ENCODE data around the gene TBX19. TPM values are rescaled to one million over a fixed set of nuclear protein-coding genes. Genes with fewer than 3 reads are reported as not detected.

TBX19 gene
- 0.43 and 0.74 TPM in 2 replicates for total RNA-seq

GRCh38 chr1:168280296-168280927 lies at the start of gene TBX19:
Gene TBX19, plus strand, starts transcription at chr1:168280877. Its CDS starts 214 bp downstream, at chr1:168281091.

Other genes with a start within 250 kb of the TBX19 start
- gene GPR161, start 143.9 kb upstream of the TBX19 start, total RNA-seq, result 11.3 and 11.8 TPM in 2 replicates
- gene TIPRL, start 101.9 kb upstream of the TBX19 start, total RNA-seq, result 36.1 and 37.7 TPM in 2 replicates
- 23.5 and 31.1 TPM in 2 replicates for gene SFT2D2, start 54.9 kb upstream of the TBX19 start, total RNA-seq